Measurements from ENCODE around the gene NR6A1. TPM values are rescaled to one million over a fixed set of nuclear protein-coding genes. Genes with fewer than 3 reads are reported as not detected.

Gene NR6A1
- total and polyA plus RNA-seq, 2 of the 8 experiments (the other 6 are each of a cell fraction or from before 2014, with no cell fraction given) = 93.2 to 237 TPM

GRCh38 chr9:124707666-124708065, 63.4 kb downstream of the NR6A1 start:
- Histone ChIP-seq H2BK12ac (ENCODE audit: low read depth, low read length) (no peak overlapping the region), H3K36me3 (ENCODE audit: control insufficient read depth in 2 of 4, insufficient read depth in 4 of 4, low read length in 3 of 4) (no peaks in the 10 kb centered on the region), H2BK120ac (replicated peaks; ENCODE audit: low read depth, low read length) (no peak overlapping the region), H3K23me2 (ENCODE audit: low read depth, low read length) (no peaks in the 10 kb centered on the region), H3K56ac (replicated peaks; ENCODE audit: insufficient read length, low read depth, low read length) (no peak overlapping the region), H4K20me1 (replicated peaks in 1 of 2; ENCODE audit: control insufficient read depth in 1 of 2, insufficient read depth in 2 of 2, low read length in 2 of 2) (peaks cover 0 to 8% of the 10 kb centered on the region in 2 experiments), H2BK15ac (ENCODE audit: low read length) (no peak overlapping the region), H2AFZ (ENCODE audit: low read length) (no peak overlapping the region), H4K91ac (replicated peaks; ENCODE audit: insufficient read length, low read length) (no peak overlapping the region), H2BK5ac (ENCODE audit: low read depth, low read length) (peak overlapping the region; percentile 47; the same call in 1 of the 2 replicates), H3K27me3 (replicated peaks in 1 of 4; ENCODE audit: control insufficient read depth in 3 of 4, extremely low read depth in 1 of 4, insufficient read depth in 3 of 4, low read length in 3 of 4) (no peaks in the 10 kb centered on the region), H3K9me3 (ENCODE audit: insufficient read depth in 2 of 2, low read depth in 1 of 2, low read length in 1 of 2) (no peaks in the 10 kb centered on the region; a peak in 1 of 4 replicates), H4K8ac (ENCODE audit: extremely low read depth, insufficient read depth, low read length) (no peak overlapping the region), H3K79me1 (ENCODE audit: low read depth, low read length) (no peaks in the 10 kb centered on the region), H3K23ac (ENCODE audit: insufficient read length) (no peak overlapping the region), H3K4me2 (ENCODE audit: insufficient read depth in 1 of 2, low read depth in 2 of 2, low read length in 2 of 2) (no peak overlapping the region), H3K79me2 (ENCODE audit: control insufficient read depth in 1 of 2, insufficient read depth in 2 of 2, low read length in 2 of 2) (peaks cover 0 to 69% of the 10 kb centered on the region in 2 experiments; a peak in 3 of 4 replicates), H3K27ac (ENCODE audit: low read depth, low read length) (0 out of 2 replicates have a peak overlapping the region, but pooled peaks have one; percentile 8), H3K4me3 (ENCODE audit: extremely low read depth in 1 of 4, insufficient read depth in 2 of 4, low read depth in 3 of 4, low read length in 4 of 4) (no peak overlapping the region), H3K18ac (ENCODE audit: extremely low read depth, low read length) (no peak overlapping the region), H2BK20ac (ENCODE audit: low read length) (no peak overlapping the region), H3K14ac (ENCODE audit: insufficient read length) (no peak overlapping the region), H3K4ac (replicated peaks; ENCODE audit: insufficient read length, low read depth, low read length) (no peak overlapping the region), H3K4me1 (replicated peaks in 1 of 4; ENCODE audit: control insufficient read depth in 3 of 4, insufficient read depth in 4 of 4, low read length in 3 of 4) (peaks cover 2 to 16% (median 7%) of the 10 kb centered on the region in 4 experiments; a peak in 5 of 7 replicates), H2AK5ac (ENCODE audit: low read depth, low read length) (no peak overlapping the region), H3K9ac (replicated peaks in 1 of 4; ENCODE audit: extremely low read depth in 1 of 4, low read depth in 3 of 4, low read length in 3 of 4) (no peak overlapping the region), H4K5ac (ENCODE audit: insufficient read length, low read depth, low read length) (no peak overlapping the region)
- 89% methylated on average over 3 of the region's 3 CpGs; no CpG with 5 or more reads in 1 of the 2 experiments for WGBS, 2 experiments (ENCODE audit: extremely low coverage in 1 of 2, insufficient coverage in 1 of 2, insufficient read length in 1 of 2, insufficient replicate concordance in 2 of 2, low coverage in 1 of 2, low lambda C conversion rate in 2 of 2, missing lambda C conversion rate in 1 of 2)
- no peak for DNase-seq (ENCODE audit: low read depth in 1 of 2, low spot score in 2 of 2)
- no peak for FAIRE-seq
- CTCF ChIA-PET (ENCODE audit: partially characterized antibody) = interaction anchor here (0.7 to 8.8 kb wide), 6 partner anchors 46 to 233 kb away, joined by 3 to 128 read pairs (median 6); no protein-coding TSS in a partner anchor
- POLR2A ChIA-PET (ENCODE audit: partially characterized antibody) = interaction anchor here (0.8 to 1.0 kb wide), 2 partner anchors 10 to 90 kb away, joined by 3 read pairs; no protein-coding TSS in a partner anchor
- TF ChIP-seq POLR2AphosphoS5 (IDR thresholded peaks at IDR 0.05; ENCODE audit: low read depth, low read length) (0 out of 2 replicates have a peak, but pooled peaks have one; percentile 33), KDM5A (IDR thresholded peaks at IDR 0.05; ENCODE audit: low read length) (no peak)

All from H1 (cell line).